Mesendoderm (in vitro differentiated cells): ENCODE results near the gene PTPRG.
"Not testable (repeated sequence)": the region's sequence is repeated elsewhere in the genome, so short reads cannot be mapped to it uniquely, and the experiment has no call there.

Experiments
- DNase-seq: peaks from one replicate; pipeline ENCODE4 v3.0.0; 2013
- H2AK5ac ChIP-seq: 2 replicates; pipeline ENCODE4 v1.6.1; 2013; ENCODE audit warnings: low read length, inconsistent platforms
- H2BK120ac ChIP-seq: 2 replicates; pipeline ENCODE4 v1.6.1; 2013; ENCODE audit warnings: low read depth, mild to moderate bottlenecking, low read length, moderate library complexity, mixed read lengths
- H2BK15ac ChIP-seq: replicated peaks from 2 replicates; pipeline ENCODE4 v1.6.1; 2013; ENCODE audit warnings: low read depth, mild to moderate bottlenecking, moderate library complexity
- H2BK5ac ChIP-seq: 2 replicates; pipeline ENCODE4 v1.6.1; 2013; ENCODE audit warnings: low read length, inconsistent platforms
- H3K18ac ChIP-seq: 2 replicates; pipeline ENCODE4 v1.6.1; 2013; ENCODE audit warnings: mild to moderate bottlenecking, low read length, mixed read lengths
- H3K23ac ChIP-seq: one replicate; pipeline ENCODE4 v1.6.1; 2013; ENCODE audit warnings: low read length
- H3K27ac ChIP-seq: 2 replicates; pipeline ENCODE4 v1.5.1; 2013; ENCODE audit warnings: low read depth, mild to moderate bottlenecking, inconsistent platforms, low read length, moderate library complexity
- H3K27me3 ChIP-seq: 2 replicates; pipeline ENCODE4 v1.6.1; 2013; ENCODE audit warnings: low read length, control low read depth, mild to moderate bottlenecking, inconsistent platforms; ENCODE audit not compliant: insufficient read depth, poor library complexity
- H3K36me3 ChIP-seq: 2 replicates; pipeline ENCODE4 v1.6.1; 2013; ENCODE audit warnings: low read length, inconsistent platforms; ENCODE audit not compliant: control insufficient read depth, insufficient read depth
- H3K4ac ChIP-seq: one replicate; pipeline ENCODE4 v1.6.1; 2013; ENCODE audit warnings: low read depth, mild to moderate bottlenecking, low read length, moderate library complexity
- H3K4me1 ChIP-seq: 2 replicates; pipeline ENCODE4 v1.6.1; 2013; ENCODE audit warnings: low read depth, low read length, inconsistent platforms; ENCODE audit not compliant: control insufficient read depth
- H3K4me2 ChIP-seq: 2 replicates; pipeline ENCODE4 v1.6.1; 2013; ENCODE audit warnings: low read length
- H3K4me3 ChIP-seq: 2 replicates; pipeline ENCODE4 v1.5.1; 2013; ENCODE audit warnings: mild to moderate bottlenecking, low read length
- H3K56ac ChIP-seq: one replicate; pipeline ENCODE4 v1.6.1; 2013; ENCODE audit warnings: low read length
- H3K79me1 ChIP-seq: 2 replicates; pipeline ENCODE4 v1.6.1; 2013; ENCODE audit warnings: low read length, inconsistent platforms
- H3K79me2 ChIP-seq: 2 replicates; pipeline ENCODE4 v1.6.1; 2013; ENCODE audit warnings: mild to moderate bottlenecking, low read length; ENCODE audit not compliant: control insufficient read depth, insufficient read depth
- H3K9ac ChIP-seq: 2 replicates; pipeline ENCODE4 v1.6.1; 2013; ENCODE audit warnings: low read length, inconsistent platforms
- H4K5ac ChIP-seq: one replicate; pipeline ENCODE4 v1.6.1; 2013; ENCODE audit warnings: low read length
- H4K8ac ChIP-seq: one replicate; pipeline ENCODE4 v1.6.1; 2013; ENCODE audit warnings: low read depth, mild to moderate bottlenecking, control low read depth, low read length, moderate library complexity
- WGBS: extraction: QIAGEN DNeasy Blood & Tissue Kit; methylation state at CpG from one replicate; pipeline ENCODE4 v1.1.7; 2013; ENCODE audit warnings: low lambda C conversion rate, missing lambda C conversion rate; ENCODE audit not compliant: insufficient coverage; ENCODE audit errors: extremely low coverage; 5-methylcytosine and 5-hydroxymethylcytosine counted together

PTPRG gene

DNA sequence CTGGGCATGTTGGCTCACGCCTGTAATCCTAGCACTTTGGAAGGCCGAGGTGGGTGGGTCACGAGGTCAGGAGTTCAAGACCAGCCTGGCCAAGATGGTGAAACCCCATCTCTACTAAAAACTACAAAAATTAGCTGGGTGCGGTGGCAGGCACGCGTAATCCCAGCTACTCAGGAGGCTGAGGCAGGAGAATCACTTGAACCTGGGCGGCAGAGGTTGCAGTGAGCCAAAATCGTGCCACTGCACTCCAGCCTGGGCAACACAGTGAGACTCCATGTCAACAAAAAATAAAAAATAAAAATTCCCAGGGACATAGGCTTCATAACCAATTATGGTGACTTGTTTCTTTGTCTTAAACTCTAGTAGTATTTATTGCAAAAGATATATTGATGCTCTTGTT, 155.3 kb downstream of the PTPRG start:
- peaks cover 70% of the 10 kb centered on the region for H3K79me2 ChIP-seq
- not testable (repeated sequence) for H4K8ac ChIP-seq, H3K56ac ChIP-seq, H3K4me2 ChIP-seq, H3K4ac ChIP-seq, H3K9ac ChIP-seq, H3K18ac ChIP-seq, H3K23ac ChIP-seq, H3K4me3 ChIP-seq, H2BK5ac ChIP-seq, H3K36me3 ChIP-seq, H3K4me1 ChIP-seq, H3K27me3 ChIP-seq, H2BK15ac ChIP-seq, H4K5ac ChIP-seq, H2BK120ac ChIP-seq, DNase-seq, H2AK5ac ChIP-seq, H3K27ac ChIP-seq
- peaks cover 16% of the 10 kb centered on the region for H3K79me1 ChIP-seq
- WGBS = no CpG with 5 or more reads among the region's 8 CpGs

GRCh38 chr3:61718565-61718964, 157.2 kb downstream of the PTPRG start:
- Histone ChIP-seq H3K4me1 (peaks cover 4% of the 10 kb centered on the region), H3K9ac (no peak overlapping the region), H2BK15ac (no peak overlapping the region), H3K4me2 (no peak overlapping the region), H2BK5ac (no peak overlapping the region), H3K18ac (no peak overlapping the region), H3K27me3 (no peaks in the 10 kb centered on the region), H4K5ac (no peak overlapping the region), H3K56ac (no peak overlapping the region), H3K4me3 (no peak overlapping the region), H3K79me2 (peaks cover 70% of the 10 kb centered on the region), H3K79me1 (peaks cover 14% of the 10 kb centered on the region), H2BK120ac (no peak overlapping the region), H4K8ac (no peak overlapping the region), H3K4ac (no peak overlapping the region), H2AK5ac (no peak overlapping the region), H3K27ac (no peak overlapping the region), H3K23ac (no peak overlapping the region), H3K36me3 (no peaks in the 10 kb centered on the region)
- WGBS = no CpG with 5 or more reads among the region's 3 CpGs
- no peak for DNase-seq

- Histone ChIP-seq H3K27me3 (no peaks in the 10 kb centered on the region), H3K23ac (no peak overlapping the region), H3K18ac (no peak overlapping the region), H3K4me1 (peaks cover 4% of the 10 kb centered on the region), H2AK5ac (no peak overlapping the region), H4K8ac (no peak overlapping the region), H3K56ac (no peak overlapping the region), H2BK5ac (no peak overlapping the region), H4K5ac (no peak overlapping the region), H3K4me3 (no peak overlapping the region), H2BK120ac (no peak overlapping the region), H3K79me2 (peaks cover 71% of the 10 kb centered on the region), H3K4ac (no peak overlapping the region), H3K4me2 (no peak overlapping the region), H2BK15ac (no peak overlapping the region), H3K79me1 (peaks cover 13% of the 10 kb centered on the region), H3K9ac (no peak overlapping the region), H3K36me3 (no peaks in the 10 kb centered on the region), H3K27ac (no peak overlapping the region)
- no peak for DNase-seq
- WGBS = no CpG with 5 or more reads among the region's 8 CpGs
Measured at GRCh38 chr3:61719278-61719977, 158.1 kb downstream of the PTPRG start.

DNA sequence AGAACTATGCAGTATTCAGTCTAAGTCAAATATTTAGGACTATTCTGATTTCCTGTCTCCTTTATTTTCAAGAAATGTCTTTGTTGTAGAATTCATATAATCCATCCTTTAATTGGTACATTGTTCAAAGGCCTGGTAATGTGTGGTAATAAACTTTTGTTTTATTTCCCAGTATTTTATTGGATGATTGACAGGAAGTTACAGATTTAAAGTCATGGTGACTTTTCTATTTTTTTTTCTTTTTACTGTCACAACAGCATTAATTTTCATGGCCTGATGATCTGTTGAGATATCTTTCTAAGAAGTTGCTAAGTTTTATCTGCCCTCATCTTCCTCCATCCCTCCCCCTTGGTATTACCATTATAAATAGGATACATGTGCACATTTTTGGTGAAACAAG, 161.7 kb downstream of the PTPRG start:
- Histone ChIP-seq H2AK5ac (no peak overlapping the region), H4K5ac (no peak overlapping the region), H3K79me2 (peaks cover 74% of the 10 kb centered on the region), H3K36me3 (no peaks in the 10 kb centered on the region), H2BK120ac (no peak overlapping the region), H3K4me3 (no peak overlapping the region), H3K23ac (no peak overlapping the region), H3K4me1 (peaks cover 13% of the 10 kb centered on the region), H2BK15ac (no peak overlapping the region), H3K18ac (no peak overlapping the region), H3K27ac (no peak overlapping the region), H3K56ac (no peak overlapping the region), H2BK5ac (no peak overlapping the region), H3K79me1 (peaks cover 12% of the 10 kb centered on the region), H3K9ac (no peak overlapping the region), H3K4ac (no peak overlapping the region), H3K4me2 (no peak overlapping the region), H3K27me3 (no peaks in the 10 kb centered on the region), H4K8ac (no peak overlapping the region)
- DNase-seq = no peak

- H4K8ac ChIP-seq = no peak overlapping the region
- no peaks in the 10 kb centered on the region for H3K36me3 ChIP-seq
- no peak overlapping the region for H3K27ac ChIP-seq
- no peaks in the 10 kb centered on the region for H3K27me3 ChIP-seq
- peaks cover 14% of the 10 kb centered on the region for H3K4me1 ChIP-seq
- H3K4me2 ChIP-seq = no peak overlapping the region
- no peak overlapping the region for H3K4ac ChIP-seq
- no peak for DNase-seq
- H2BK15ac ChIP-seq = no peak overlapping the region
- H3K79me1 ChIP-seq = peaks cover 14% of the 10 kb centered on the region
- WGBS = no CpG with 5 or more reads among the region's 2 CpGs
- H3K56ac ChIP-seq = no peak overlapping the region
- no peak overlapping the region for H3K23ac ChIP-seq
- H3K79me2 ChIP-seq = peaks cover 77% of the 10 kb centered on the region
- H3K18ac ChIP-seq = no peak overlapping the region
- no peak overlapping the region for H2BK120ac ChIP-seq
- no peak overlapping the region for H2BK5ac ChIP-seq
- H4K5ac ChIP-seq = no peak overlapping the region
- no peak overlapping the region for H2AK5ac ChIP-seq
- H3K4me3 ChIP-seq = no peak overlapping the region
- no peak overlapping the region for H3K9ac ChIP-seq
Measured at GRCh38 chr3:61724183-61724582, 162.8 kb downstream of the PTPRG start.

- WGBS = no CpG with 5 or more reads among the region's 6 CpGs
Measured at GRCh38 chr3:61724801-61725200, 163.4 kb downstream of the PTPRG start.

More at GRCh38 chr3:61724801-61725200, 163.4 kb downstream of the PTPRG start:
- no peak overlapping the region for H3K4ac ChIP-seq
- H3K79me1 ChIP-seq = peaks cover 10% of the 10 kb centered on the region
- no peak overlapping the region for H2BK120ac ChIP-seq
- H3K27ac ChIP-seq = no peak overlapping the region
- H3K56ac ChIP-seq = no peak overlapping the region
- H3K18ac ChIP-seq = no peak overlapping the region
- no peaks in the 10 kb centered on the region for H3K36me3 ChIP-seq
- no peaks in the 10 kb centered on the region for H3K27me3 ChIP-seq
- H3K23ac ChIP-seq = no peak overlapping the region
- H2BK15ac ChIP-seq = no peak overlapping the region
- DNase-seq = no peak
- H4K8ac ChIP-seq = no peak overlapping the region
- no peak overlapping the region for H4K5ac ChIP-seq
- H3K4me2 ChIP-seq = no peak overlapping the region
- no peak overlapping the region for H2AK5ac ChIP-seq
- H3K4me3 ChIP-seq = no peak overlapping the region
- peaks cover 73% of the 10 kb centered on the region for H3K79me2 ChIP-seq
- peaks cover 11% of the 10 kb centered on the region for H3K4me1 ChIP-seq
- H2BK5ac ChIP-seq = no peak overlapping the region
- no peak overlapping the region for H3K9ac ChIP-seq
